ENCODE data around the gene PFN3. TPM values are rescaled to one million over a fixed set of nuclear protein-coding genes. Genes with fewer than 3 reads are reported as not detected.
"Not testable (repeated sequence)": the region's sequence is repeated elsewhere in the genome, so short reads cannot be mapped to it uniquely, and the experiment has no call there.

PFN3 gene
- total RNA-seq, 1 experiment from 2014 or later: not detected

DNA sequence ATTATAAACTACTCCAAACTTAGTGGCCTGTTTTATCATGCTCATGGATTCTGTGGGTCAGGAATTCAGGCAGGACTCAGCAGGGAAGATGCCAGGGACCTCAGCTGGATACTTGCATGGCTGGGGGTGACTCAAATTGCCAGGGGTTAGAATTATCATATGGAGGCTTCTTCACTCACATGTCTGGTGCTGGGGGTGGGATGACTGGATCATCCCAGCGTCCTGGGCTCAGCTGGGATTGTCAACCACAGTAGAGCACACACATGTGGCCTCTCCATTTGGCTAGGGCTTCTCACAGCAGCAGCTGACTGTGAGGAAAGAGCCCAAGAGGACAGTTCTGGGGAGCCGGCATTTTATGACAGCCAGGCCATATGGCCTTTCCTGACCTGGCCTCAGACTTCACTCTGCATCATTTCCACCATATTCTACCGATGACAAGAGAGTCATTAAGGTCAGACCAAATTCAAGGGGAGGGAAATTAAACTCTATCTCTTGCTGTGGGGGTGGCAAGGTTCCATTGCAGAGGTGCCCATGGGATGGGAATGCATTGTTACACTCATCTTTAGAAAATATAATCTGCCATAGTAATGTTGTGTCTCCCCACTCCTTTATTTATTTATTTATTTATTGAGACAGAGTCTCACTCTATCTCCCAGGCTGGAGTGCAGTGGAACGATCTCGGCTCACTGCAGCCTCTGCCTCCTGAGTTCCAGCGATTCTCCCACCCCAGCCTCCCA is 20.8 kb upstream of the PFN3 start:
- BruUV-seq (replicated peaks): no TSS peak

DNA sequence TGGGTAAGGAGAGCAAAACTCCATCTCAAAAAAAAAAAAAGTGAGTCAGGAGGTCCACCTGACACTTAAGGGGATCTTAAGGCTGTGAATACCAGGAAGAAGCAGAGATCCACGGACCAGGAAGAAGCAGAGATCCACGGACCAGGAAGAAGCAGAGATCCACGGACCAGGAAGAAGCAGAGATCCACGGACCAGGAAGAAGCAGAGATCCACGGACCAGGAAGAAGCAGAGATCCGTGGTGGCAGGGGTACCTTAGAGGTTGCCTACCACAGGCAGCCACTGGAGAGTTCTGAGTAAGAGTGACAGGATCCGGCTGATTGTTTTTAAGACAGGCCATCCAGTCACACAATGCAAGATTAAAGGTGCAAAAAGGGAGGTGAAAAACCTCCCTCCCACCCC is 20.0 kb upstream of the PFN3 start:
- CTCF ChIA-PET; H3K36me3 ChIP-seq (ENCODE audit: low read depth); BruUV-seq (replicated peaks); intact Hi-C loops (cut with micrococcal nuclease; ENCODE audit: unreplicated experiment); H3K4me2 ChIP-seq; H2AFZ ChIP-seq; H3K27me3 ChIP-seq (ENCODE audit: insufficient read depth, low read depth); H4K20me1 ChIP-seq (ENCODE audit: insufficient read depth); H3K9me2 ChIP-seq (ENCODE audit: insufficient read depth); H3K79me2 ChIP-seq (ENCODE audit: low read depth); POLR2A ChIA-PET (ENCODE audit: unreplicated experiment); H3F3A ChIP-seq (ENCODE audit: insufficient read depth, low read depth); H3K27ac ChIP-seq; H3K9me3 ChIP-seq (ENCODE audit: insufficient read depth, low read depth); H3K4me3 ChIP-seq; DNase-seq: not testable (repeated sequence)
- peaks cover 10% of the 10 kb centered on the region for H3K4me1 ChIP-seq (replicated peaks; ENCODE audit: insufficient read depth)

More for the DNA sequence above, 20.8 kb upstream of the PFN3 start:
- DNase-seq: no peak
- intact Hi-C loops (cut with micrococcal nuclease; ENCODE audit: unreplicated experiment): no loop called here
- Histone ChIP-seq H3K4me2 (no peak overlapping the region), H3K4me1 (replicated peaks; ENCODE audit: insufficient read depth) (peaks cover 11% of the 10 kb centered on the region), H3K79me2 (ENCODE audit: low read depth) (no peaks in the 10 kb centered on the region), H3K36me3 (ENCODE audit: low read depth) (no peaks in the 10 kb centered on the region), H3K27ac (no peak overlapping the region), H3F3A (ENCODE audit: insufficient read depth, low read depth) (peaks cover 10% of the 10 kb centered on the region; the same call in 1 of the 2 replicates), H4K20me1 (ENCODE audit: insufficient read depth) (no peaks in the 10 kb centered on the region), H3K9me2 (ENCODE audit: insufficient read depth) (no peaks in the 10 kb centered on the region), H3K4me3 (no peak overlapping the region), H2AFZ (no peak overlapping the region), H3K27me3 (ENCODE audit: insufficient read depth, low read depth) (no peaks in the 10 kb centered on the region), H3K9me3 (ENCODE audit: insufficient read depth, low read depth) (no peaks in the 10 kb centered on the region)
- ChIA-PET POLR2A (ENCODE audit: unreplicated experiment) (no interaction called here), CTCF (no interaction called here)
- TF ChIP-seq EZH2 (IDR thresholded peaks at IDR 0.05; ENCODE audit: low read depth): no peak
- TF ChIP-seq CTCF (conservative IDR thresholded peaks at IDR 0.05): no peak

GRCh38 chr5:177419046-177419445 is 18.6 kb upstream of the PFN3 start:
- no peaks in the 10 kb centered on the region for H3K9me2 ChIP-seq (ENCODE audit: insufficient read depth)
- TF ChIP-seq CTCF (conservative IDR thresholded peaks at IDR 0.05) (no peak), EZH2 (IDR thresholded peaks at IDR 0.05; ENCODE audit: low read depth) (no peak)
- ChIA-PET POLR2A (ENCODE audit: unreplicated experiment) (no interaction called here), CTCF (no interaction called here)
- intact Hi-C loops (cut with micrococcal nuclease; ENCODE audit: unreplicated experiment): no loop called here
- H4K20me1 ChIP-seq (ENCODE audit: insufficient read depth): no peaks in the 10 kb centered on the region
- no peaks in the 10 kb centered on the region for H3K79me2 ChIP-seq (ENCODE audit: low read depth)
- DNase-seq: peak in 1 of 2 experiments; percentile 60
- H3K4me3 ChIP-seq: no peak overlapping the region
- H3K36me3 ChIP-seq (ENCODE audit: low read depth): no peaks in the 10 kb centered on the region
- BruUV-seq (replicated peaks): no TSS peak
- H3K4me1 ChIP-seq (replicated peaks; ENCODE audit: insufficient read depth): 0 out of 2 replicates have a peak, but pooled peaks cover 4% of the 10 kb centered on the region
- H3F3A ChIP-seq (ENCODE audit: insufficient read depth, low read depth): no peaks in the 10 kb centered on the region
- no peak overlapping the region for H3K4me2 ChIP-seq
- no peaks in the 10 kb centered on the region for H3K9me3 ChIP-seq (ENCODE audit: insufficient read depth, low read depth)
- no peak overlapping the region for H3K27ac ChIP-seq
- no peak overlapping the region for H2AFZ ChIP-seq
- H3K27me3 ChIP-seq (ENCODE audit: insufficient read depth, low read depth): no peaks in the 10 kb centered on the region

GRCh38 chr5:177417081-177417480 is 16.6 kb upstream of the PFN3 start:
- POLR2A ChIA-PET (ENCODE audit: unreplicated experiment); H3F3A ChIP-seq (ENCODE audit: insufficient read depth, low read depth); H3K9me3 ChIP-seq (ENCODE audit: insufficient read depth, low read depth); H3K27ac ChIP-seq; H3K4me3 ChIP-seq; H3K9me2 ChIP-seq (ENCODE audit: insufficient read depth); H2AFZ ChIP-seq; intact Hi-C loops (cut with micrococcal nuclease; ENCODE audit: unreplicated experiment); DNase-seq; H3K4me1 ChIP-seq (replicated peaks; ENCODE audit: insufficient read depth); BruUV-seq (replicated peaks); H3K36me3 ChIP-seq (ENCODE audit: low read depth); H3K79me2 ChIP-seq (ENCODE audit: low read depth); H3K4me2 ChIP-seq; H4K20me1 ChIP-seq (ENCODE audit: insufficient read depth); H3K27me3 ChIP-seq (ENCODE audit: insufficient read depth, low read depth): not testable (repeated sequence)
- CTCF ChIA-PET: interaction anchor here (1.1 kb wide), 1 partner anchor 39 kb away, joined by 4 read pairs; no protein-coding TSS in a partner anchor
